Ishikawa (cell line): ENCODE results near the gene SMARCA4.

Experiments
- CEBPB ChIP-seq: IDR thresholded peaks from 2 replicates; pipeline ENCODE4 v1.6.1; 2012
- CREB1 ChIP-seq: IDR thresholded peaks from 2 replicates; pipeline ENCODE4 v1.6.1; 2012; ENCODE audit warnings: low read depth
- EGR1 ChIP-seq: IDR thresholded peaks from 2 replicates; pipeline ENCODE4 v1.6.1; 2012
- EP300 ChIP-seq: IDR thresholded peaks from 2 replicates; pipeline ENCODE4 v1.6.1; 2012; ENCODE audit warnings: borderline replicate concordance
- FOXM1 ChIP-seq: IDR thresholded peaks from 2 replicates; pipeline ENCODE4 v1.6.1; 2012; ENCODE audit warnings: low read depth, borderline replicate concordance
- NFIC ChIP-seq: IDR thresholded peaks from 2 replicates; pipeline ENCODE4 v1.6.1; 2012
- RAD21 ChIP-seq: IDR thresholded peaks from 2 replicates; pipeline ENCODE4 v1.6.1; 2012; ENCODE audit warnings: low read depth
- TAF1 ChIP-seq: IDR thresholded peaks from 2 replicates; pipeline ENCODE4 v1.6.1; 2012; ENCODE audit warnings: low read depth, mild to moderate bottlenecking
- TCF12 ChIP-seq: IDR thresholded peaks from 2 replicates; pipeline ENCODE4 v1.6.1; 2012; ENCODE audit warnings: low read depth
- TEAD4 ChIP-seq: IDR thresholded peaks from 2 replicates; pipeline ENCODE4 v1.6.1; 2012
- YY1 ChIP-seq: IDR thresholded peaks from 2 replicates; pipeline ENCODE4 v1.6.1; 2012; ENCODE audit warnings: low read depth
- ZBTB7A ChIP-seq: IDR thresholded peaks from 2 replicates; pipeline ENCODE4 v1.6.1; 2012; ENCODE audit warnings: low read depth
- TF ChIP-seq, protein P1 (sequence below): IDR thresholded peaks from 2 replicates; pipeline ENCODE4 v1.6.1; 2012
- TF ChIP-seq, protein P2 (sequence below): IDR thresholded peaks from 2 replicates; pipeline ENCODE4 v1.6.1; 2012; ENCODE audit warnings: low read depth, mild to moderate bottlenecking
- TF ChIP-seq, protein P3 (sequence below): IDR thresholded peaks from 2 replicates; pipeline ENCODE4 v1.6.1; 2012

The SMARCA4 gene

DNA sequence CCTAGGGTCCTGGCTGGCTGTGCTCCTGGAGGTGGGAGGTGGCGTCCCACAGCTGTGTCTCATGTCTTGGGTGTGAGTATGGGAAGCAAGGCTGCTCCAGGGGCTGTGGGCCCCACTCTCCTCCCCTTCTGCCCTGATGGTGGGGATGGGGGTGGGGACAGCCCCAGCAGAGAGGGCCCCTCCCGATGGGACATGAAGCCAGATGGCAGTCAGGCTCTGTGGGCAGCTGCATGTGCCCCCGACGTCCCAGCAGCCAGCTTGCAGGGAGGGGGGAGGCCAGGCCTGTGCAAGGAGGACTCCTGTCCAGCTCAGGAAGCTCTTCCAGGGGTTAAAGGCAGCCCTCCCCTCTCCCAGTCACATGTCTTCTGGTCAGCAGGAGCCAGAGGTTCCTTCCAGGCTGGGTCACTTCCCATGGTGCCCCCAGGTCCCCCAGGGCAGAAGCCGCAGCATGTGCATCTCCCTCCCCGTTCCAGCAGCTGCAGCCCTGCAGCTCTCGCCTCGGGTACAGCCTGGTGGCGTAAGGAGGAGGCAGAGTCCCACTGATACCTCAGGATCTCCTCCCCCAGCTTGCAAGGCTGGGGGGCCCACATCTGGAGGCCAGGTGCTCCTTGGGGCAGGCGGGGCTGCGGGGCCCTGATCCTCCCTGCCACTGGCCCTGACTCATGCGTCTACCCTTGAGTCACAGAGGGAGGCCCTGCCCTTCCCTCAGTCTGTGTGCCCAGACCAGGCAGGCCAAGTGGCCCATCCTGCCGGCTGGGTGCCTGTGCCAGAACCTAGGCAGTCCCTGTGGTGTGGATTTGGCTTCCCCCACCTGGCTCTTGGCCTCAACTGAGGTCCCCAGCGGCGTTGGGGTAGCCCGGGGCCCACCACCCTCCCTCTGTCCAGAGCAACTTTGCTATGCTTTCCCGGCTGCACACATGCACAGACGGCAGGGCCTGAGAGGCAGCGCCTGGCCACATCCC lies 45.4 kb upstream of the SMARCA4 start:
- TF ChIP-seq ZBTB7A (no peak), TCF12 (no peak), TEAD4 (no peak), EGR1 (no peak), NFIC (no peak), CEBPB (no peak), EP300 (no peak), CREB1 (no peak), RAD21 (no peak), TAF1 (no peak), FOXM1 (no peak), YY1 (no peak)
- TF ChIP-seq, protein P1, sequence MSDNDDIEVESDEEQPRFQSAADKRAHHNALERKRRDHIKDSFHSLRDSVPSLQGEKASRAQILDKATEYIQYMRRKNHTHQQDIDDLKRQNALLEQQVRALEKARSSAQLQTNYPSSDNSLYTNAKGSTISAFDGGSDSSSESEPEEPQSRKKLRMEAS: no peak
- TF ChIP-seq, protein P2, sequence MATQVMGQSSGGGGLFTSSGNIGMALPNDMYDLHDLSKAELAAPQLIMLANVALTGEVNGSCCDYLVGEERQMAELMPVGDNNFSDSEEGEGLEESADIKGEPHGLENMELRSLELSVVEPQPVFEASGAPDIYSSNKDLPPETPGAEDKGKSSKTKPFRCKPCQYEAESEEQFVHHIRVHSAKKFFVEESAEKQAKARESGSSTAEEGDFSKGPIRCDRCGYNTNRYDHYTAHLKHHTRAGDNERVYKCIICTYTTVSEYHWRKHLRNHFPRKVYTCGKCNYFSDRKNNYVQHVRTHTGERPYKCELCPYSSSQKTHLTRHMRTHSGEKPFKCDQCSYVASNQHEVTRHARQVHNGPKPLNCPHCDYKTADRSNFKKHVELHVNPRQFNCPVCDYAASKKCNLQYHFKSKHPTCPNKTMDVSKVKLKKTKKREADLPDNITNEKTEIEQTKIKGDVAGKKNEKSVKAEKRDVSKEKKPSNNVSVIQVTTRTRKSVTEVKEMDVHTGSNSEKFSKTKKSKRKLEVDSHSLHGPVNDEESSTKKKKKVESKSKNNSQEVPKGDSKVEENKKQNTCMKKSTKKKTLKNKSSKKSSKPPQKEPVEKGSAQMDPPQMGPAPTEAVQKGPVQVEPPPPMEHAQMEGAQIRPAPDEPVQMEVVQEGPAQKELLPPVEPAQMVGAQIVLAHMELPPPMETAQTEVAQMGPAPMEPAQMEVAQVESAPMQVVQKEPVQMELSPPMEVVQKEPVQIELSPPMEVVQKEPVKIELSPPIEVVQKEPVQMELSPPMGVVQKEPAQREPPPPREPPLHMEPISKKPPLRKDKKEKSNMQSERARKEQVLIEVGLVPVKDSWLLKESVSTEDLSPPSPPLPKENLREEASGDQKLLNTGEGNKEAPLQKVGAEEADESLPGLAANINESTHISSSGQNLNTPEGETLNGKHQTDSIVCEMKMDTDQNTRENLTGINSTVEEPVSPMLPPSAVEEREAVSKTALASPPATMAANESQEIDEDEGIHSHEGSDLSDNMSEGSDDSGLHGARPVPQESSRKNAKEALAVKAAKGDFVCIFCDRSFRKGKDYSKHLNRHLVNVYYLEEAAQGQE: no peak
- TF ChIP-seq, protein P3, sequence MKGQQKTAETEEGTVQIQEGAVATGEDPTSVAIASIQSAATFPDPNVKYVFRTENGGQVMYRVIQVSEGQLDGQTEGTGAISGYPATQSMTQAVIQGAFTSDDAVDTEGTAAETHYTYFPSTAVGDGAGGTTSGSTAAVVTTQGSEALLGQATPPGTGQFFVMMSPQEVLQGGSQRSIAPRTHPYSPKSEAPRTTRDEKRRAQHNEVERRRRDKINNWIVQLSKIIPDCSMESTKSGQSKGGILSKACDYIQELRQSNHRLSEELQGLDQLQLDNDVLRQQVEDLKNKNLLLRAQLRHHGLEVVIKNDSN: no peak

DNA sequence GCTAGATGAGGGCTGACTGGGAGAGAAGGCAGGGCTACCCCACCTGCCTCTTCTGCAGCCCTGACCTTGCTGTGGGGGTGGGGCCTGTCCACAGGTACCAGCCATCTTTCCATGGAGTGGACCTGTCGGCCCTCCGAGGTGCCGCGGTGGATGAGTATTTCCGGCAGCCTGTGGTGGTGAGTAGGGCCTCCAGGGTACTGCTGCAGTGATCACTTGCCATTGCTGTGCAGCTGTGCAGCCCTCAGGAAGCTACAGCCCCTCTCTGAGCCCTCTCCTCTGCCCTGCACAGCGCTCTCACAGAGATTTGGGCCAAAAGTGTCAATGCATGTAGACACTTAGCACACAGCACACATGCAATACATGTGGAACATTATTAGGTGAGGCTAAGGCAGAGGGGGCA lies 44.2 kb upstream of the SMARCA4 start:
- no peak for TF ChIP-seq TEAD4
- no peak for TF ChIP-seq FOXM1
- TF ChIP-seq RAD21: no peak
- TF ChIP-seq EGR1: no peak
- TF ChIP-seq, protein P1: no peak
- no peak for TF ChIP-seq TCF12
- TF ChIP-seq, protein P3: no peak
- no peak for TF ChIP-seq YY1
- TF ChIP-seq, protein P2: no peak
- TF ChIP-seq CEBPB: no peak
- no peak for TF ChIP-seq EP300
- TF ChIP-seq TAF1: no peak

DNA sequence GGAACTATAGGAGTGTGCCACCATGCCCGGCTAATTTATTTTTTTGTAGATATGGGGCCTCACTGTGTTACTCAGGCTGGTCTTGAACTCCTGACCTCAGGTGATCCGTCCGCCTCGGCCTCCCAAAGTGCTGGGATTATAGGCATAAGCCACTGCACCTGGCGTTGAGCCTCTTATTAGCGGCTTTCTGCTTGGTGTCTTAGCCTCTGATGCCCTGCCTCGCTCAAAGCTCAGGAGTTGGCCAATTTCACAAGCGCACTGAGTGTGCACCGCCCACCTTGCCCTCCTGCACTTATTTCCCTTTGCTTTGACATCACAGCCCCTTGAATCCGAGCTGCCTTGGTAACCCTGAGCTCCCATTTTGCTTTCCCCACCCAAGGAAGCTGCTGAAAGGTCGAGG lies 42.5 kb upstream of the SMARCA4 start:
- no peak for TF ChIP-seq TCF12
- TF ChIP-seq, protein P1: no peak
- TF ChIP-seq, protein P3: no peak
- no peak for TF ChIP-seq ZBTB7A
- TF ChIP-seq CEBPB: no peak
- no peak for TF ChIP-seq FOXM1
- TF ChIP-seq EP300: no peak
- TF ChIP-seq EGR1: no peak
- TF ChIP-seq YY1: no peak

DNA sequence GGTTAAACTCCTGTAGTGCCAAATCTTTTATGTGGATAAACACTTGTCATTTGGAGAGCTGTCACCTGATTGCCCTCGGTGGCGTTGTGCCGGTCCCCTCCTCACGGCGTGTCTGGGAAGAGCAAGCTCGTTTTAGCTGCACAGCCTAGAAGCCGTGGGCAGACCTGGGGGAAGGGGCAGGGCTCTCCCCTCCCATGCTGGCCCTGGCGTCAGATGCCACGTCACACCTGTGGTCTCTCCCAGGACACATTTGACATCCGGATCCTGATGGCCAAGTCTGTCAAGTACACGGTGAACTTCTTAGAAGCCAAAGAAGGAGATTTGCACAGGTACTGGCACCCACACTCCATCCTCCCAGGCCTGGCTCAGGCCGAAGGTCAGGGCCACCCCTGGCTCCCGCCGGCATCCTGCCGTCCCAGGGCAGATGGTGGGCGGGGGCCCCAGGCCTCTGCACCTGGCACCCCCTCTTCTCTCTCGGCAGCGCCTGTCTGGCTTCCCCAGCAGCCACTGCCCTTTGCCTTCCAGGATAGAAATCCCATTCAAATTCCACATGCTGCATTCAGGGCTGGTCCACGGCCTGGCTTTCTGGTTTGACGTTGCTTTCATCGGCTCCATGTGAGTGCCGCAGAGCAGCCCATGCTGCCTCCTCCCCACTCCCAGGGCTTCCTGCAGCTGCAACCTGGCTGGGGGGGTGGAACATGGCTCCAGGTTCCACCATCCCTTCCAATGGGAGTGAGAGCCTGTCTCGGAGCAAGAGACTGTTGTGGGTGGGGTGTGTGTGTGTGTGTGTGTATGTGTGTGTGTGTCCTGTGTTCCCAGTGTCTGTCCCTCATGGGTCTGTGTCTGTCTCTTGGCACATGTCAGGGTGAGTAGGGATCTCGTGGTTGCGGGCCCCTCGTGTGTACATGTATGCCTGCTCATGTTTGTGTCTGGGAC lies 41.2 kb upstream of the SMARCA4 start:
- TF ChIP-seq ZBTB7A (no peak), TEAD4 (no peak), CREB1 (no peak), EGR1 (no peak), CEBPB (no peak), RAD21 (no peak), YY1 (no peak), NFIC (no peak), TAF1 (no peak), EP300 (no peak), TCF12 (no peak), FOXM1 (no peak)
- TF ChIP-seq, protein P3: no peak
- TF ChIP-seq, protein P2: no peak
- TF ChIP-seq, protein P1: no peak
